ENCODE results near the gene GRPR.
A peak's percentile ranks its signal among the peaks of the same experiment; 100 is the strongest.

Gene GRPR

GRCh38 chrX:16114611-16115010 is 8.8 kb upstream of the GRPR start:
- no peak for TF ChIP-seq CTCF (conservative IDR thresholded peaks at IDR 0.05; ENCODE audit: low read depth, low read length)
- DNase-seq (ENCODE audit: low read depth) = peak; percentile 84
- H3K4me3 ChIP-seq (ENCODE audit: low read depth, low read length) = no peak overlapping the region

- no peak for TF ChIP-seq CTCF (conservative IDR thresholded peaks at IDR 0.05; ENCODE audit: low read depth, low read length)
- DNase-seq (ENCODE audit: low read depth) = no peak
- H3K4me3 ChIP-seq (ENCODE audit: low read depth, low read length) = no peak overlapping the region
These were observed 3.8 kb upstream of the GRPR start for GRCh38 chrX:16119353-16120220.

- no peak overlapping the region for H3K4me3 ChIP-seq (ENCODE audit: low read depth, low read length)
- DNase-seq (ENCODE audit: low read depth) = no peak
- no peak for TF ChIP-seq CTCF (conservative IDR thresholded peaks at IDR 0.05; ENCODE audit: low read depth, low read length)
These were observed 2.9 kb upstream of the GRPR start for GRCh38 chrX:16120431-16120830.

GRCh38 chrX:16124201-16124600 is 836 bp downstream of the GRPR start:
- DNase-seq (ENCODE audit: low read depth) = no peak
- H3K4me3 ChIP-seq (ENCODE audit: low read depth, low read length) = no peak overlapping the region
- TF ChIP-seq CTCF (conservative IDR thresholded peaks at IDR 0.05; ENCODE audit: low read depth, low read length) = no peak

- DNase-seq (ENCODE audit: low read depth) = no peak
- H3K4me3 ChIP-seq (ENCODE audit: low read depth, low read length) = no peak overlapping the region
- TF ChIP-seq CTCF (conservative IDR thresholded peaks at IDR 0.05; ENCODE audit: low read depth, low read length) = no peak
These were observed 2.3 kb downstream of the GRPR start for GRCh38 chrX:16125520-16126149.

- DNase-seq (ENCODE audit: low read depth) = no peak
- H3K4me3 ChIP-seq (ENCODE audit: low read depth, low read length) = no peak overlapping the region
- no peak for TF ChIP-seq CTCF (conservative IDR thresholded peaks at IDR 0.05; ENCODE audit: low read depth, low read length)
These were observed 7.3 kb downstream of the GRPR start for GRCh38 chrX:16130707-16131106.
